ENCODE data around the gene TBL1X. TPM values are rescaled to one million over a fixed set of nuclear protein-coding genes. Genes with fewer than 3 reads are reported as not detected.
"Not testable (repeated sequence)": the region's sequence is repeated elsewhere in the genome, so short reads cannot be mapped to it uniquely, and the experiment has no call there.

The TBL1X gene
- total RNA-seq, 1 donor from 2014 or later = 19.2 TPM

DNA sequence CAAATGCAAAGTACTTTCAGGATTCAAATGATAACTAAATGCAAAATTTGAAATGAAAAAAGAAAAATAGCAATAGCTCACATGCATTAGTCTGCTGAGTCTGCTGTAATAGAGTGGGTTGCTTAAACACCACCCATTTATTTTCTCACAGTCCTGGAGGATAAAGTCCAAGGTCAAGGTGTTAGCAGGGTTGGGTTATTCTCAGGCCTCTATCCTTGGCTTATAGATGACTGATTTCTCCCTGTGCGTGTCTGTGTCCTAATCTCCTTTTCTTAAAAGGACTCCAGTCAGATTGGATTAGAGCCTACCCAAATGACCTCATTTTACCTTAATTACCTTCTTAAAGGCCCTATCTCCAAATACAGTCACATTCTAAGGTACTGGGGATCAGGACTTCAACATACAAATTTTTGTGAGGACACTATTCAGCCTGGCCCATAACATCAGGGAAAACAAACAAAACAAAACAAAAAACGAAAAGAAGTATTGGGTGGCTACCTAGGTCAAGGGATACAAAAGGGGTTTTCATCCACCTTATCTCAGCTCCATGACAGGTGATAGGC is 6.3 kb upstream of the TBL1X start:
- DNase-seq (ENCODE audit: low spot score) = no peak

- no peak for DNase-seq (ENCODE audit: low spot score)
These were observed 5.6 kb upstream of the TBL1X start for GRCh38 chrX:9459186-9459748.

- no peak for DNase-seq (ENCODE audit: low spot score)
These were observed 3.8 kb upstream of the TBL1X start for GRCh38 chrX:9461087-9461486.

GRCh38 chrX:9462456-9462855 is 2.4 kb upstream of the TBL1X start:
- DNase-seq (ENCODE audit: low spot score) = no peak

DNA sequence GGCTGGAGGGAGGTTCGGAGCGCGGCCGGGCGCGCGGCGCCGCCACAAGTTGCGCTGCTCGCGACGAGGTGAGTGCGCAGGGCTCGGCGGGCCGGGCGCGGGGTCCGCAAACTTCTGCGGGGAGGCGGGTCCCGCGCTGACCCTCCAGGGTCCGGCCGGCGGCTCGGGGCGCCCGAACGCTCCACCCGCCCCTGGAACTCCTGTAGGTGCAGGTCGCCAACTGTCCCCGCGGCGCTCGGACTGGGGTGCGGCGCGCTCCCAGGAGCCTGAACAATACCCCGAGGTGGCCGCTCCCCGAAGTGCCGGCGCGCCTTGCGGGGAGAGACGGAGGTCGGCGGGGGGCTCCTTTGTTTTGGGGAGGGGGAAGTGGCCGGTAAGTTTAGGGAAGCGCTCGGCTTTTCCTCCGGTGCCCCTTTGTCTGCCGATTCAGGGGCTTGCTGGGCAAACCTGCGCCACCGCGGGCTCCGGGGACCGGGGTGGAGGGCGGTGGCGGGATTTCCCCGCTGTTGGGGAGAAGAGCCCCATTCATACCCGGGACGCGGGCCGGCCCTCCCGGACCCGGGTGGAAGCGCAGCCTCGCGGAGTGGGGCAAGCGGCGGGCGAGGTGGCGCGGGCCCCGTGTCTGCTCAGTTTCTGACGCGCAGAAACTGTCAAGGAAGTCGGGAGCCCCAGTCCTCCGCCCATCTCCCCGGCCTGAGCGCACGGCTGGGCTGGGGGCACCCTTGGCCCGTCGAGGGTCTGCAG is 694 bp downstream of the TBL1X start:
- no peak for DNase-seq (ENCODE audit: low spot score)

DNA sequence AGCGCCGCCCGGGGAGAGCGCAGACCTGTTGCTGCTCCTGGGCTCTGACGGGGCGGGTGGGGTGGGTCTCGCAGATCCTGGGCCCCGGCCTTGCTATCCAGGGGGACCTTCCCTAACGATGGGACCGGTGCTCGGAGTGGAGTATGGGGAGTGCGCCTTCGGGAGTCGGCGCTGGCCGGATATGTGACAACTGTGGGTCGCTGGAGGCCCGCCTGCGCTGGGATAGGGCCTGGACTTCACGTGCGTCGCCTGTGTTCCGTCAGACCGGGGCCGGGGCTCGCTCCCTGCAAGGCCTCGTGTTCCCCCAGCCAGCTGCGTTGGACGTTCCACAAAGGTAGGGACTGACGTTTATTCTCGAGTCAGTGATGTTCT is 1.3 kb downstream of the TBL1X start:
- DNase-seq (ENCODE audit: low spot score) = no peak

DNA sequence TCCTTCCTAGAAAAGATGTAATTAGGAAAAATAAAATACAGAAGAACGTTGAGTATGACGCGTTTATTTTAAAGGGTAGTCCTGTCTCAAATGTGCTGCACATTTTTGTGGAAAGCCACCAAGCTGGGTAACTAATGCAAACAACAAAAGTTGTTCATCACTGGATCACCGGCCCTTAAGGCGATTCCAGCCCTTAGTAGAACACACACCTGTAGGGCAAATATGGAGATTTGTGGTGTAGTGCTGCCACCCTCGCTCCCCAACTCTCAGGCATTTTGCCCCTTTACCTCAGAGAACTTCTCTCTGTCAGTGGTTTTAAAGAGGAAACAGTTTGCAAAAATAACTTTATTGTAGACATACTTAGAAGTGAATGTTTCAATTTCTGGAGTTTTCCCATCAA is 1.9 kb downstream of the TBL1X start:
- no peak for DNase-seq (ENCODE audit: low spot score)

GRCh38 chrX:9467146-9467545 is 2.3 kb downstream of the TBL1X start:
- no peak for DNase-seq (ENCODE audit: low spot score)

- DNase-seq (ENCODE audit: low spot score) = no peak
These were observed 2.9 kb downstream of the TBL1X start for GRCh38 chrX:9467751-9468150.

DNA sequence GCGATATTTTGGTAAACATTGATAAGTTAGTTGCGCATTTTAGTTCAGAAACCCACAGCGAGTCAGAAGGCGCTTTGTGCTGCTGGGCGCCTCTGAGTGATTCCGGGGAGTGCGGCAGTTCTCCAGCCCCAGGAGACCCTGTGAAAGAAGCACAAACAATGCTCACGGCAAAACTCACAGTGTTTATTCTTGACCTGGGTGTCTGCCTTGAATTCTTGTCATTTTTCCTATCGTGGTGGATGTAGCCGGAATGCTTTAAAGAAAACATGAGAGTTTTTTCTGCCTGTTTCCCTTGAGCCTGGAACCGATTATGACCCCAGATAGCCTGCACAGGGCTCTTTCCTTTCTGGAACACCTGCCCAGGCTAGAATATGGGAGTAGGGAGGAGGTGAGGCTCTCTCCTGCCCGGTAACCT is 6.7 kb downstream of the TBL1X start:
- DNase-seq (ENCODE audit: low spot score) = no peak

- no peak for DNase-seq (ENCODE audit: low spot score)
These were observed 8.8 kb downstream of the TBL1X start for GRCh38 chrX:9473708-9474107.

GRCh38 chrX:9475417-9475816 is 10.6 kb downstream of the TBL1X start:
- DNase-seq (ENCODE audit: low spot score) = not testable (repeated sequence)

GRCh38 chrX:9475984-9476383 is 11.1 kb downstream of the TBL1X start:
- DNase-seq (ENCODE audit: low spot score) = no peak

GRCh38 chrX:9476810-9477575 is 12.1 kb downstream of the TBL1X start:
- no peak for DNase-seq (ENCODE audit: low spot score)

- no peak for DNase-seq (ENCODE audit: low spot score)
These were observed 17.6 kb downstream of the TBL1X start for GRCh38 chrX:9482408-9482807.

DNA sequence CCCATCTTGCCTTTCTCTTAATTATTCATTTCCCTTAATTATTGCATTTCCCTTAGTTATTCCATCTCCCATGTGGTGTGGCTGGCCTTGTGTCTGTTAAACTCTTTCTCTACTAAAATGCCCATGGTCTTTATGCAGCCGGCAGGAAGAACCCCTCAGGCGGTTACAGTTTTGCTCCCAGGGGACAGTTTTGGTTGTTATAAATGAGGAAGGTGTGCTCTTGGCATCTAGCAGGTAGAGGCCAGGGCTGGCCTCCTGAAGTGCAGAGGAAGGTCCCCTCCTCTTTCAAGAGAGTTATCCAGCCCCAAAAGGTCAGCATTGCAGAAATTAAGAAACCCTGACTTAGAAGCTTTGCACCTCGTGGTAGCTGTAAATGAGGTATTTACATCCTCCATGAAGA is 18.0 kb downstream of the TBL1X start:
- DNase-seq (ENCODE audit: low spot score) = no peak

- DNase-seq (ENCODE audit: low spot score) = no peak
These were observed 18.5 kb downstream of the TBL1X start for GRCh38 chrX:9483376-9483775.

DNA sequence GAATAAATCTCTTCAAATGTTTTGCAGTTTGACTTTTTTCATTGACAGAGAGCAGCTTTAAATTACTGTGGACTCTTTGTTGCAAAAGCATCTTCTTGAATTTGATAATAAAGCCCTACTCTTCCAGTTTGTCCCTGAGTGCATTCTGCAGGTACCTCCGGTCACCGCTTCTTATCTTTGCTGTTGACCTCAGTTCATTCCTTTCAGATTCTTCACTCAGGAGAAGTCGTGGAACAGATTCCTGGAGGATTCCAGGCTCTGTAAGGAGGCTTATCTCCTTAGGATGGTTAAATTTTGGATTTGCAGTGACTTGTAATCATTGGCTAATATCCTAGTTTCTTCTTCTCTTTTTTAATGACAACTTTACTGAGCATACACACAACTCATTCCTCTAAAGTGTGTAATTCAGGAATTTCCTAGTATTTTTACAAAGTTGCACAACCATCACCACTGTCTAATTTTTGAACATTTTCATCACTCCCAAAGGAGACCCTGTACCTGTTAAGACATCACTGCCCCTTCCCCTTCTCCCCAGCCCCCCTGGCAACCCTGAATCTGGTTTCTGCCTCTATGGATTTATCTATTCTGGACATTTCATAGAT is 22.0 kb downstream of the TBL1X start:
- no peak for DNase-seq (ENCODE audit: low spot score)

DNA sequence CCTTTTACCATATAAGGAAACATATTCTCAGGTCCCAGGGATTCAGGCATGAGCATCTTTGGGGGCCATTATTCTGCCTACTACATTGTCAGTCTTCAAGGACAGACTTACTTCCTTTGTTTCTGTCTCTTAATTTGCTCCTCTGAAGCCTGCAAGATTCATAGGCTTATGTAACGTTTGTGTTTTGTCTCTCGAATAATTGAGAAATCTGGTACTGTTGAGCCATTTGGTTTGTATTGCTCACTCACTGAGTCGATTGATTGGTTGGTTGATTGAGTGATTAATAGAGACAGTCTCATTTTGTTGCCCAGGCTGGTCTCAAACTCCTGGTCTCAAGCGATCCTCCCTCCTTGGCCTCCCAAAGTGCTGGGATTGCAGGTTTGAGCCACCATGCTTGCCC is 23.7 kb downstream of the TBL1X start:
- DNase-seq (ENCODE audit: low spot score) = no peak

DNA sequence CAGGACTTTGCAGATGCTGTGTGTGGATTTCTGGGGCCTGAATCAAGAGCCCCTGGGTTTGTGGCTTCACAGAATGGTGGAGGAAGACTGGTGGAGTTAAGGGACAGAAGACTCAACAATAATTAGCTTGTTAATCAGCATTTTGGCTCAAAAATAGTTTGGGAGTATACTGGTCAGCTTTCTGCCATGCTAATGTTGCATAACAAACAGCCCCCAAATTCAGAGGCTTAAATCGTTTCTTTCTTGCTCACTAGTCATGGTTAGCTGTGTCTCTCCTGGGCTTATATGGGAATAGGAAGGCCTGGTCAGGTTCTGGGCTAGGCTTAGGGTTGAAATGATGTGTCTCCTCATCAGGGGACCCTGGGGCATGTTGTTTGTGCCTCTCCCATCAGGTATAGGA is 24.4 kb downstream of the TBL1X start:
- DNase-seq (ENCODE audit: low spot score) = no peak

- no peak for DNase-seq (ENCODE audit: low spot score)
These were observed 28.0 kb downstream of the TBL1X start for GRCh38 chrX:9492901-9493300.

GRCh38 chrX:9493936-9494335 is 29.1 kb downstream of the TBL1X start:
- DNase-seq (ENCODE audit: low spot score) = no peak

Data from mesenteric fat pad (tissue), 1 donor.